GM18867 (cell line): ENCODE results near the gene POLL.
"Not testable (repeated sequence)": the region's sequence is repeated elsewhere in the genome, so short reads cannot be mapped to it uniquely, and the experiment has no call there.

Experiments
- ATAC-seq: cut with Tn5 transposase; IDR thresholded peaks from one replicate; pipeline ENCODE4 v1.9.1; 2021; ENCODE audit warnings: mild to moderate bottlenecking, moderate library complexity; ENCODE audit not compliant: unreplicated experiment

The POLL gene

GRCh38 chr10:101587725-101588653 lies at the start of gene POLL, which contains the start of gene DPCD:
Gene POLL (minus strand): TSS chr10:101588257. CDS start chr10:101587360, 897 bp downstream.
Gene DPCD (plus strand): TSS chr10:101588321. CDS start chr10:101588337, 16 bp downstream.
- ATAC-seq: peak; percentile 97

GRCh38 chr10:101633510-101633909 lies 45.5 kb upstream of the POLL start:
- ATAC-seq: not testable (repeated sequence)

GRCh38 chr10:101631821-101632475 lies 43.9 kb upstream of the POLL start:
- no peak for ATAC-seq

- no peak for ATAC-seq
Observed at GRCh38 chr10:101630633-101630920, 42.5 kb upstream of the POLL start.

GRCh38 chr10:101629837-101630632 lies 42.0 kb upstream of the POLL start:
- no peak for ATAC-seq

- no peak for ATAC-seq
Observed at GRCh38 chr10:101625821-101626412, 37.9 kb upstream of the POLL start.

GRCh38 chr10:101624526-101625102 lies 36.6 kb upstream of the POLL start:
- ATAC-seq: no peak

GRCh38 chr10:101623528-101623927 lies 35.5 kb upstream of the POLL start:
- ATAC-seq: no peak

GRCh38 chr10:101619983-101620382 lies 31.9 kb upstream of the POLL start:
- no peak for ATAC-seq

- ATAC-seq: no peak
Observed at GRCh38 chr10:101618871-101619270, 30.8 kb upstream of the POLL start.

GRCh38 chr10:101617824-101618568 lies 29.9 kb upstream of the POLL start:
- ATAC-seq: no peak

GRCh38 chr10:101617102-101617823 lies 29.2 kb upstream of the POLL start:
- ATAC-seq: no peak

- no peak for ATAC-seq
Observed at GRCh38 chr10:101616415-101617101, 28.5 kb upstream of the POLL start.

- no peak for ATAC-seq
Observed at GRCh38 chr10:101615525-101616116, 27.6 kb upstream of the POLL start.

- no peak for ATAC-seq
Observed at GRCh38 chr10:101614663-101615524, 26.8 kb upstream of the POLL start.

- no peak for ATAC-seq
Observed at GRCh38 chr10:101613646-101614045, 25.6 kb upstream of the POLL start.

GRCh38 chr10:101612872-101613271 lies 24.8 kb upstream of the POLL start:
- ATAC-seq: no peak
